ENCODE measurements around the gene PLEKHM3.
"Not testable (repeated sequence)": the region's sequence is repeated elsewhere in the genome, so short reads cannot be mapped to it uniquely, and the experiment has no call there.

Gene PLEKHM3

GRCh38 chr2:207920721-207921120 is 104.6 kb downstream of the PLEKHM3 start:
- peak; percentile 72 for DNase-seq

DNA sequence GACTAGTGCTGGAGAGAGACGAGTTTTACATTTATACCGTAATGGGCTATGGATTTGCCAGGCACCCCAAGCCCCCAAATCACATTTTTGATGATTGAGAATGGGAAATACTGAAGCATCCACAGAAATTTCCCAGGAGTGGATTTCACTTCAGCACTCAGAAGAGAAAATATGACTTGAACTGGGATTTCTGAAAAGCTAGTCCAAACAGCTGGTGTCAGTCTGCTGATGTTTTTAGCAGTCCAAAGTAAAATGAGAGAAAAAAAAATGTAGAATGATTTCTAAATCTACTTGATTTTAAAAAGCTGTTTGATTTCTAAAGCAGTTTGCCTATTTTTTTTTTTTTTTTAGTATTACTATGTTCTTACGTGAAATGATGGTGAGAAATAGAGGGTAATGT is 105.0 kb downstream of the PLEKHM3 start:
- DNase-seq, result no peak

DNA sequence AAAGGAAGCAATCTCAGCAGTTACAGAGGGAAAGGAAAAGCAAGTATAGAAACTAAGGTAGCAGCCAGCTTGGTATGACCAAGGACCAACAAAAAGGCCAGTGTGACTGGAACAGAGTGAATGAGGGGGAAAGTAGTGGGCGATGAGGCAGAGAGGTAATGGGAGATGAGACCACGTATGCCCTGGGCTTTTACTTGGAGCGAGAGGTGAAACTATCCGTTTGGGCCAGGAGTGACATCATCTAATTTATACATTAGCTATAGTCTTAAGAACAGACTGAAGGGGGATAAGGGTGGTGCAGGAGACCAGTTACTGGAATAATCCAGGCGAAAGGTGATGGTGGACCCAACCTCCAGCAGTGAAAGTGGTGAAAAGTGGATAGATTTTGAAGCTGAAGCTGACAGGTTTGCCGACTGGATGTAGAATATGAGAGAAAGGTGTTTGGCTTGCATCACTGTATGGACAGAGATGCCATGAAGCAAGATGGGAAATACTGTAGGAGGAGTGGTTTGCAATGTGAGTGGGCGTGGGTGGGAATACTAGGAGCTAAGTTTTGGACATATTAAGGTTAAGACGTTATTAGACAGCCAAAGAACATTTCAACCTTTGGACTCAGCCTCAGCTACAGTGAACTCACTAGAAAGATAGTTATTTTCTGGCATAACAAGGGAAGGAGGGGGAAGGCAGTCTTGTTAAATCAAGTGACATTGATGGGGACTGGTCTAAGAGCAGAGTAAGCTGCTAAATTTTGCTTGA is 106.0 kb downstream of the PLEKHM3 start:
- no peak for DNase-seq

DNA sequence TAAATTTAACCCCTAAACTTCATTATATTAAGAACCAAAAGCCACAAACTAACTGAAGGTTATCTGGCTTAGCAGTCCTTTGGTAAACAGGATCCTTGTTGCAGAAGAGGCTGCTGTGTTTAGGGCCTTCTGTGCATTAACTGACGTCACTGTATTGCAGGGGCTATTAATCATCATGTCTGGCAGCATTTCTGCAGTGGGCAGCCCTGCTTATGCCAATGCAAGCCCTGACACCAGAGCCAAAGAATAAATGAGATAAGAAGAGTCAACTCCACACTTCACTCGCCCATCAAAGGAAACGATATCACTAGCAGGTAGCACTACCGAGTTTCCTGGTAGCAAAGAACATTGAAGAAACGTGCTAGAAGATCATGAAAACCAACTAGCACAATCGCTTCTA is 110.6 kb downstream of the PLEKHM3 start:
- DNase-seq, result no peak

DNA sequence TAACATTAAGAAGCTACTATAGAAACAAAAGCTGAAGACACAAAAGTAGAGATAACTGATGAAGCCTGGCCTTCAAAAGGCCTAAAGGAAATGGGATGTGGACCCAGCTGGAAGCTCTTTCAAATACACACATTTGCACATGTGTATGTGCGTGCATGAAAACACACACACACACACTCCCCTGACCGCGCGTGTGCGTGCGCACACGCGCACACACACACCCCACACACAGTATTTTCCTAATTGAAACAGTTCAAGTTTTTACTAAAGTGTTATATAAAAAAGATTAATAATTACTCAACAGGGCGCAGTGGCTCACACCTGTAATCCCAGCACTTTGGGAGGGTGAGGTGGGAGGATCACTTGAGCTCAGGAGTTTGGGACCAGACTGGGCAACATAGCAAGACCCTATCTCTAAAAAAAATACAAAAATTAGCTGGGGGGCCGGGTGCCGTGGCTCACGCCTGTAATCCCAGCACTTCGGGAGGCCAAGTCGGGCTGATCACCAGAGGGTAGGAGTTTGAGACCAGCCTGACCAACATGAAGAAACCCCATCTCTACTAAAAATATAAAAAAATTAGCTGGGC is 111.5 kb downstream of the PLEKHM3 start:
- DNase-seq, result no peak

- no peak for DNase-seq
Measured at GRCh38 chr2:207911856-207912255, 113.5 kb downstream of the PLEKHM3 start.

DNA sequence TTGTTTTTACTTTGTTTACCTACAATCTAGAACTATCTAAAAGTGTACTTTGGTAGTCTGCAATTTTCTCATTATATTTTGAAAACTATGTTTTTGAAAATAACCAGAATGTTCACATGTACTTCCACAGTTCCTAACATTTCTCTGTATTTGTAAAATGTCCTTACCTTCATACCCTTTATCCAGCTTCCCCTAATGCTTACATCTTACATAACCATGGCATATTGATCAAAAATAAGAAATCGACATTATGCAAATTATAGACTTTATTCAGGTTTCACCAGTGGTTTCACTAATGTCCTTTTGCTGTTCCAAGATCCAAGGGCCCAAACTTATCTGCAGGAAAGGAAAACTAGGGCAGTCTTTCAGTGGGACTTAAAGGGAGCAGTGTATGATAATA is 114.1 kb downstream of the PLEKHM3 start:
- DNase-seq, result no peak

DNA sequence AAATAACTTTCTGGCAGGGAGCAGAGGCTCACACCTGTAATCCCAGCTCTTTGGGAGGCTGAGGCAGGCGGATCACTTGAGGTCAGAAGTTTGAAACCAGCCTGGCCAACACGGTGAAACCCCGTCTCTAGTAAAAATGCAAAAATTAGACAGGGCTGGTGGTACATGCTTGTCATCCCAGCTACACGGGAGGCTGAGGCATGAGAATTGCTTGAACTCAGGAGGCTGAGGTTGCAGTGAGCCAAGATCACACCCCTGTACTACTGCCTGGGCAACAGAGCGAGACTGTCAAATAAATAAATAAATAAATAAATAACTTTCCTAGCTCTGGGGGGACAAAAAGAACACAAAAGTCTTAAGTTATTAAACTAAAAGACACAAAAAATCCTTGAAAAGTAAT is 118.8 kb downstream of the PLEKHM3 start:
- not testable (repeated sequence) for DNase-seq

DNA sequence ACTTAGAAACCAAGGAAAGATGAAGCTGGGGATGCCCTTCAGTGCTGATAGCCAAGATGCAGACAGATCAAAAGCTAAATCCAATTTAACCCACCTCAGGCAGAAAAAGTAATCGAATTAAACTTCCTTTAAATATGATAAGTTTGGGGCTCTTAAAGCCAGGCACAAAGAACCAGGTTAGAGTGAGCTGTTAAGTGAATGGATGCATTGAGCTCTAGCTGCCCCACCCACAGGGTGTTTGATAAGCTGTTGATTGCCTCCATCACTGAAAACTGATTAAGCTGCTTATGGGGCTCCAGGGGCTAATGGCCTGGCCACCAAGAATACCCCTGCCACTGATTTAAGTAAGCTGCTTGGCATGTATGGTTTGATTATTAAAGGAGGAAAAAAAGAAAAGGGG is 119.8 kb downstream of the PLEKHM3 start:
- DNase-seq, result no peak

DNA sequence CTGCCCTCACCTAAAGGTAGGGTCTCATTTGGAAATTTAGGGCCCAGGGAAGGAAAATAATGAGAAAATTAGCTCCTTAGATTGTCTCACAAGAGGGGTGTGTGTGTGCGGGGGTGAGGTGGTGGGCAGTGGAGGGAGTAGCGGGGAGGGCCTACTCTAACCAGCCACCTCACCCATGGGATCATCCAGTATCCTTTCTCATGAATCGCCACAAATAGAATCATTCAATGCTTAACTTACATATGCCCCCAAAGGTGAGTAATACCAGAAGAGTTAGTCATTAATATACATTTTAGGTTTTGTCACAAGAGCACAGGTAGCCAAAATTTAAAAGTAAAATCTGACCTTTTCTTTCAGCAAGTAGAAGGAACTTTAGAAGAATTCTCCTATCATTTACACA is 122.1 kb downstream of the PLEKHM3 start:
- DNase-seq, result no peak

GRCh38 chr2:207902821-207903220 is 122.5 kb downstream of the PLEKHM3 start:
- DNase-seq, result peak; percentile 43

DNA sequence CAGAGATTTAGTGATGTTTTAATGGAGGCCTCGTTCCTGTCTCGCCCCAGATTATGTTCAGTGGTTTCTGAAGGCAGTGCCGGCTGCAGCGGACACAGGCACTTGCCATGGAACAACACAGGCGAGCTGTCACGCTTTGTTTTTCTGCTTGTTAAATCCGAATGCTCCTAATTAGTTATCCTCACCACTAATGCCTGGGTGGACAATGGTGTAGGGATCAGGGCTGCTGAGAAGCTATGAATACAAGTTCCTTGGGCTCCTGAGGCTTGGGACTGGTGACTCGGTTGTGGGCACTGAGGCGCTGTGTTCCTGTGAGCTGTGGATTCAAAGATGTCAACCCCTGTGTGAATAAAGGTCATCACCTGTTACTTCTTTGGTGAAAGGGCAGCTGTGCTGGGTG is 123.5 kb downstream of the PLEKHM3 start:
- DNase-seq, result no peak

DNA sequence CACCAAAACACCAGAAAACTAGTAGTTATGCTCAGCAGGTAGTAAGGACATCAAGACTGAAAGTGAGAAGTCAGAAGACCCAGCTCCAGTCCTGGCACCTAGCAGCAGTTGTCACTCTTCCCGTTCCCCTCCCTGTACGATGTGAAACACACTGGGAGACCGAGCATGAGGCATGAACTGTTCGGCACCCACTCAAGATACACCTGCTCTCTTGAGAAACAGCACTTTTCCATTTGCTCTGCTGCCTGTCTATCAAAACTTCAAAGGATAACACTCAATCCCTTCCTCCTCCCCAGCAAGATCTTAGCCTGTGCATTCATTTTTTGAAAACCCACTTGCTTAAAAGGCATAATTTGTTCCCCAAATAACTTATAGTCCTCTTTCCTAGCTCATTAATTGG is 123.9 kb downstream of the PLEKHM3 start:
- peak; percentile 85 for DNase-seq

DNA sequence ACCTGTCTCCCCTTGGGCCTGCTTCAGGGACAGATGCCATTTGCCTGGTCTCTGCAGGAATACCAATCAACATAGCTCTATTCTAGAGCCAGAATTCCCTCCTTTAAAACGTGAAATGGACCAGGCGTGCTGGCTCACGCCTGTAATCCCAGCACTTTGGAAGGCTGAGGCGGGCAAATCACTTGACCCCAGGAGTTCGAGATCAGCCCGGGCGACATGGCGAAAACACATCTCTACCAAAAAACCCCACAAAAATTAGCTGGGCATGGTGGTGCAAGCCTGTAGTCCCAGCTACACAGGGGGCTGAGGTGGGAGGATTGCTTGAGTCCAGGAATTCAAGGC is 127.0 kb downstream of the PLEKHM3 start:
- no peak for DNase-seq

GRCh38 chr2:207897541-207898353 is 127.6 kb downstream of the PLEKHM3 start:
- no peak for DNase-seq

GRCh38 chr2:207896525-207897285 is 128.6 kb downstream of the PLEKHM3 start:
- DNase-seq, result no peak

GRCh38 chr2:207895274-207895860 is 130.0 kb downstream of the PLEKHM3 start:
- DNase-seq, result no peak

- no peak for DNase-seq
Measured at GRCh38 chr2:207892716-207893402, 132.5 kb downstream of the PLEKHM3 start.

GRCh38 chr2:207891086-207891844 is 134.1 kb downstream of the PLEKHM3 start:
- no peak for DNase-seq

DNA sequence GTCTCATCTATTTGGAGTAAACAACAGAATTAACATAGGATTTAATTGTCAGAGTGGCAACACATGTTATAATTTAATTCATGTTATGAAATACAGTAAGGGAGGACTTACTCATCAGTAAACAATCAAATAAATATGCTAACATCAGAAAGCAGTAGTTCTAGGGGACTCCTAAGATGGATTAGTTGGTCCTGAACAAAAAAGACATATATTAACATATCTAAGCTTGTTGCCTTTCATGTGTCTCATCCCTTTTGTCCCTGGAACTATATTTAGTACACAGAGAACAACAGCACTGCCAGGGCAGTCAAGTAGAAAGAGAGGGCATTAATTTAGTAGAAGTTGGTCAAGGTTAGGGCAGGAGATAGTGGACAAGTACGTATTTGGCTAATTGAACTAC is 137.8 kb downstream of the PLEKHM3 start:
- DNase-seq, result no peak

- DNase-seq, result no peak
Measured at GRCh38 chr2:207885010-207885409, 140.3 kb downstream of the PLEKHM3 start.

DNA sequence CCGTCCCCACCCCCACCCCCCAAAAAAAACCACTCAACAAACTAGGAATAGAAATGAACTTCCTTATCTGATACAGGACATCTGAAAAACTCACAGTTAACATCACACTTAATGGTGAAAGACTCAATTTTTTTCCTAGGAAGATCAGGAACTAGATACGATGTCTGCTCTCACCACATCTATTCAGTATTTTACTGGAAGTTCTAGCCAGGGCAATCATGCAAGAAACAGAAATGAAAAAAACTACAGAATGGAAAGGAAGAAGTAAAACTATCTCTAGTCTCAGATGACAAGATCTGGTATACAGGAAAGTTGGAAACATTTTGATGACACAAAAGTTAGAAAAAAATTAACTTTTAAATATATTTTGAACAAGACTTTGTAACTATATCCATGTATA is 141.2 kb downstream of the PLEKHM3 start:
- DNase-seq, result no peak

Measured in DMS79 treated with DMSO at 0.1 percent for 48 hours (cell line).